Calu3 (cell line): ENCODE results near the gene VAMP5. TPM values are rescaled to one million over a fixed set of nuclear protein-coding genes. Genes with fewer than 3 reads are reported as not detected.

Experiments used
- BruUV-seq: library from RNA; stranded (reverse); fragments of 400-500 nt; replicated peaks from 2 replicates; lab custom pipeline; 2021; lab: Mats Ljungman, UMichigan
- CTCF ChIA-PET: fragments of 300-600 bp; sonication (Branson Sonifier 250); formaldehyde crosslinking; loops from one replicate; lab custom pipeline; 2022; ENCODE audit warnings: antibody characterized with exemption; lab: Charles Lee
- DNase-seq: peaks from one replicate; pipeline ENCODE4 v3.0.0; 2022
- H3K27ac Mint-ChIP-seq: one replicate; pipeline ENCODE4 v1.8.0; 2022; ENCODE audit warnings: mixed read lengths; ENCODE audit not compliant: unreplicated experiment
- H3K27me3 Mint-ChIP-seq: one replicate; pipeline ENCODE4 v1.8.0; 2022; ENCODE audit warnings: mixed read lengths; ENCODE audit not compliant: unreplicated experiment
- H3K36me3 Mint-ChIP-seq: one replicate; pipeline ENCODE4 v1.8.0; 2022; ENCODE audit warnings: mild to moderate bottlenecking, moderate library complexity, mixed read lengths; ENCODE audit not compliant: insufficient read depth, unreplicated experiment
- H3K4me1 Mint-ChIP-seq: one replicate; pipeline ENCODE4 v1.8.0; 2022; ENCODE audit warnings: mild to moderate bottlenecking, low read depth, mixed read lengths; ENCODE audit not compliant: unreplicated experiment
- H3K4me3 Mint-ChIP-seq: one replicate; pipeline ENCODE4 v1.8.0; 2022; ENCODE audit warnings: mild to moderate bottlenecking, low read depth, moderate library complexity, mixed read lengths; ENCODE audit not compliant: unreplicated experiment
- H3K9me3 Mint-ChIP-seq: one replicate; pipeline ENCODE4 v1.8.0; 2022; ENCODE audit warnings: low read depth, mixed read lengths; ENCODE audit not compliant: unreplicated experiment
- CTCF ChIP-seq: fragments of 200-600 bp; IDR thresholded peaks from one replicate; pipeline ENCODE4 v1.8.0; 2022; ENCODE audit warnings: antibody characterized with exemption; ENCODE audit not compliant: unreplicated experiment
- intact Hi-C: fragments of 100-400 bp; cut with micrococcal nuclease; formaldehyde crosslinking; loops from one replicate; pipeline ENCODE4 v1.10.0; 2022; ENCODE audit not compliant: unreplicated experiment
- total RNA-seq: library from RNA; stranded (reverse); gene quantifications from 2 replicates; pipeline ENCODE4 v1.2.3, GENCODE V29; 2022

The VAMP5 gene
- total RNA-seq, 1 experiment from 2014 or later, result 10.0 TPM

- intact Hi-C loops, result no loop called here
- H3K27me3 Mint-ChIP-seq, result no peaks in the 10 kb centered on the region
- H3K9me3 Mint-ChIP-seq, result no peaks in the 10 kb centered on the region
- H3K27ac Mint-ChIP-seq, result peak overlapping the region; percentile 97
- no peak for DNase-seq
- no TSS peak for BruUV-seq
- no peak for TF ChIP-seq CTCF
- H3K36me3 Mint-ChIP-seq, result peaks cover 54% of the 10 kb centered on the region
- no peaks in the 10 kb centered on the region for H3K4me1 Mint-ChIP-seq
- CTCF ChIA-PET, result interaction anchor here (0.6 to 2.7 kb wide), 3 partner anchors 8 to 19 kb away, joined by 3 to 9 read pairs (median 6); partner anchors contain the start of gene VAMP8
- H3K4me3 Mint-ChIP-seq, result peak overlapping the region; percentile 98
Measured at GRCh38 chr2:85596486-85597143, 12.4 kb downstream of the VAMP5 start.

- TSS peak; percentile 37 for BruUV-seq
- intact Hi-C loops, result no loop called here
- no peak for TF ChIP-seq CTCF
Measured at GRCh38 chr2:85597241-85597640, 13.0 kb downstream of the VAMP5 start.

GRCh38 chr2:85598594-85599340, 14.5 kb downstream of the VAMP5 start:
- no peak for TF ChIP-seq CTCF
- no peaks in the 10 kb centered on the region for H3K9me3 Mint-ChIP-seq
- DNase-seq, result no peak
- BruUV-seq, result no TSS peak
- CTCF ChIA-PET, result interaction anchor here (0.5 to 1.2 kb wide), 2 partner anchors 14 to 47 kb away, joined by 3 read pairs; partner anchors contain the start of gene VAMP5
- intact Hi-C loops, result no loop called here
- H3K4me1 Mint-ChIP-seq, result peaks cover 3% of the 10 kb centered on the region
- no peak overlapping the region for H3K27ac Mint-ChIP-seq
- no peak overlapping the region for H3K4me3 Mint-ChIP-seq
- H3K27me3 Mint-ChIP-seq, result no peaks in the 10 kb centered on the region
- peaks cover 73% of the 10 kb centered on the region for H3K36me3 Mint-ChIP-seq

More at GRCh38 chr2:85597241-85597640, 13.0 kb downstream of the VAMP5 start:
- no peaks in the 10 kb centered on the region for H3K27me3 Mint-ChIP-seq
- no peak for DNase-seq
- CTCF ChIA-PET, result interaction anchor here (0.7 kb wide), 1 partner anchor 20 kb away, joined by 9 read pairs; the partner anchor contains the start of gene VAMP8
- peak overlapping the region; percentile 98 for H3K4me3 Mint-ChIP-seq
- no peaks in the 10 kb centered on the region for H3K9me3 Mint-ChIP-seq
- no peak overlapping the region for H3K27ac Mint-ChIP-seq
- no peaks in the 10 kb centered on the region for H3K4me1 Mint-ChIP-seq
- H3K36me3 Mint-ChIP-seq, result peaks cover 60% of the 10 kb centered on the region

- no peak overlapping the region for H3K27ac Mint-ChIP-seq
- intact Hi-C loops, result no loop called here
Measured at GRCh38 chr2:85599468-85600234, 15.4 kb downstream of the VAMP5 start.

More at GRCh38 chr2:85599468-85600234, 15.4 kb downstream of the VAMP5 start:
- CTCF ChIA-PET, result interaction anchor here (0.5 kb wide), 1 partner anchor 15 kb away, joined by 3 read pairs; the partner anchor contains the start of gene VAMP5
- no peaks in the 10 kb centered on the region for H3K27me3 Mint-ChIP-seq
- H3K4me1 Mint-ChIP-seq, result peaks cover 8% of the 10 kb centered on the region
- no peak overlapping the region for H3K4me3 Mint-ChIP-seq
- BruUV-seq, result no TSS peak
- H3K36me3 Mint-ChIP-seq, result peaks cover 72% of the 10 kb centered on the region
- H3K9me3 Mint-ChIP-seq, result no peaks in the 10 kb centered on the region
- no peak for DNase-seq
- no peak for TF ChIP-seq CTCF
